Naive B cell (primary cell): ENCODE measurements around the gene PDCL3. TPM values are rescaled to one million over a fixed set of nuclear protein-coding genes. Genes with fewer than 3 reads are reported as not detected.

ENCODE experiments used
- ATAC-seq, 2 donors: fragments of 150-1000 bp; cut with Tn5 transposase; 2 replicates each; pipeline ENCODE4 v1.10.0; 2021; ENCODE audit warnings: low read depth in 2 of 2, mild to moderate bottlenecking in 2 of 2, moderate library complexity in 2 of 2
- DNase-seq: peaks from one replicate; pipeline ENCODE4 v3.0.0; 2022
- H3K27ac Mint-ChIP-seq, 6 donors: one replicate each; pipeline ENCODE4 v1.8.0; 2020 to 2022; ENCODE audit warnings: mild to moderate bottlenecking in 6 of 6, mixed read lengths in 6 of 6, moderate library complexity in 5 of 6, inconsistent platforms in 2 of 6
- H3K27me3 Mint-ChIP-seq, 3 donors: one replicate each; pipeline ENCODE4 v1.8.0; 2021 to 2022; ENCODE audit warnings: mixed read lengths in 3 of 3, mild to moderate bottlenecking in 1 of 3
- H3K36me3 Mint-ChIP-seq, 2 donors: one replicate each; pipeline ENCODE4 v1.8.0; 2020 to 2022; ENCODE audit warnings: mixed read lengths in 2 of 2, inconsistent platforms in 1 of 2, mild to moderate bottlenecking in 1 of 2
- H3K4me1 Mint-ChIP-seq, 3 donors: one replicate each; pipeline ENCODE4 v1.8.0; 2020 to 2022; ENCODE audit warnings: mixed read lengths in 3 of 3, inconsistent platforms in 1 of 3, mild to moderate bottlenecking in 1 of 3, moderate library complexity in 1 of 3
- H3K4me3 Mint-ChIP-seq, 8 donors: one replicate each; pipeline ENCODE4 v1.8.0; 2020 to 2022; ENCODE audit warnings: mild to moderate bottlenecking in 8 of 8, mixed read lengths in 8 of 8, moderate library complexity in 8 of 8, inconsistent platforms in 2 of 8
- H3K9me3 Mint-ChIP-seq, 7 donors: one replicate each; pipeline ENCODE4 v1.8.0; 2020 to 2022; ENCODE audit warnings: mixed read lengths in 7 of 7, mild to moderate bottlenecking in 5 of 7, inconsistent platforms in 2 of 7, moderate library complexity in 1 of 7
- polyA plus RNA-seq, 6 donors: library from polyadenylated mRNA; unstranded; fragments of 300-500 nt; fragmentation: Illumina TruSeq; gene quantifications; one replicate each; pipeline ENCODE4 v1.2.3, GENCODE V29; 2021; ENCODE audit warnings: low read depth in 6 of 6

PDCL3 gene
- polyA plus RNA-seq, 6 donors from 2014 or later, result 32.7 to 45.4 (median 39.9) TPM

GRCh38 chr2:100577777-100578176, 15.0 kb downstream of the PDCL3 start:
- Mint-ChIP-seq H3K9me3 (no peaks in the 10 kb centered on the region), H3K4me3 (no peak overlapping the region)

DNA sequence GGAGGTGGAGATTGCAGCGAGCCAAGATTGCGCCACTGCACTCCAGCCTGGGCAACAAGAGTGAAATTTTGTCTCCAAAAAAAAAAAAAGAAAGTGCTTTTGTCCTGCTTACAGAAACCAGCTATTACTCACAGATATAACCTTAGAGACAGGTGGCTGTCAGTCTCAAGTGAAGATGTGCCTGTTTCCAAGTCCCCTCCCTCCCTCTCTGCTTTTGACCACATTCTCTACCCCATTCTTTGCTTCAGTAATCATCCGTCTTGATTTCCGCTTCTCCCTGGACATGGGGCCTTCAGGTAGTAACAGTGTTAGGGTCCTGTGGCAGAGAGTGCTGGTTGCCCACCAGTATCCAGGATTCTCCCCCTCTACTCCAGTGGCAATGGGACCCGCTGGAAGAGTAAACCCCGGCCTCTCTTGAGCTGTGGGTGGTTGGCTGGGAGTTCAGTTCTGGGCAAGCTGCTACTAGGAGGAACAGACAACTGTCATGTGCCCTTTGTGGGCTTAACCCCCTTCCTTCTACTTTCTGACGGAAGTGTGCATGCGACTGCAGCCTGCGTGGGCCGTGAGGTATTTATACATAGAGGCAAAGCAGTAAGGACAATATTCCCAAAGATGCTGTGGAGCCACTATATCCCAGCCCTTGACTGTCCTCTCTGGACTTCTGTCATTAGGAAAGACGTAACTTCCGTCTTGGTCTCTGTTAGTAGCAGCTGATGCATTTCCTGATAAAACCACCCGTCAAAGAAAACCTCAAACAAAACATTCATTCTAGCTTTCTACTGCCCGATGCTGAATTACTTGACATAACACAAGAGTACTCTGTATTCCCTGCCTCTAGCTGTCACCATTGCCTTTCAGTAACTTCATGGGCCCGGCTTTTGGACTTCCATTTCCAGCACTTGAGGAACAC, 17.8 kb downstream of the PDCL3 start:
- Mint-ChIP-seq H3K27ac (peak overlapping the region; percentile 93 to 99 (median 98)), H3K9me3 (peaks cover 0 to 6% (median 3%) of the 10 kb centered on the region in 7 donors), H3K4me3 (peak overlapping the region; percentile 11 to 90 (median 78)), H3K36me3 (peaks cover 0 to 1% of the 10 kb centered on the region in 2 donors), H3K4me1 (peaks cover 12 to 26% (median 16%) of the 10 kb centered on the region in 3 donors), H3K27me3 (peaks cover 0 to 4% (median 0%) of the 10 kb centered on the region in 3 donors)
- ATAC-seq (peak; percentile 85 to 89), DNase-seq (peak; percentile 74)

More at GRCh38 chr2:100577777-100578176, 15.0 kb downstream of the PDCL3 start:
- no peak for DNase-seq
- H3K27me3 Mint-ChIP-seq, result no peaks in the 10 kb centered on the region
- ATAC-seq, result no peak
- peak overlapping the region in 1 of 6 donors; percentile 44 for H3K27ac Mint-ChIP-seq
- peaks cover 0 to 5% of the 10 kb centered on the region in 2 donors for H3K36me3 Mint-ChIP-seq
- peaks cover 12 to 26% (median 16%) of the 10 kb centered on the region in 3 donors for H3K4me1 Mint-ChIP-seq

DNA sequence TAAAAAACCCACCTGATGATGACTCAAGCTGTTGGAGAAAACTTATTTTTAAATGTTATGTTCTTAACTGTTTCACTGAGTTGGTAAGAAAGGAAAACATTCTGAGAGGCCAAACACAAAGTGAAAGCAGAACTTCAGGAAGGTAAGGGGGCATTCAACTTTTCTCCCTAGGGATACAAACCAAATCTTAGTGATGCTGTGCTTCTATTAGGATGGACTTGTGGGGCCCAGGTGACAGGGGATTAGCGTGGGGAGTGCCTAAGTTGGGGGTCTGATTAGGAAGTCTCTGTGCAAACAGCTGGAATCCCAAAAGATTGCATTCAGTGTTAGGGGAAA, 18.5 kb downstream of the PDCL3 start:
- peak overlapping the region; percentile 93 to 99 (median 98) for H3K27ac Mint-ChIP-seq
- no peaks in the 10 kb centered on the region for H3K36me3 Mint-ChIP-seq
- peak; percentile 16 to 20 for ATAC-seq
- peaks cover 0 to 10% (median 3%) of the 10 kb centered on the region in 3 donors for H3K27me3 Mint-ChIP-seq
- peak overlapping the region; percentile 7 to 90 (median 64) for H3K4me3 Mint-ChIP-seq
- DNase-seq, result no peak
- H3K9me3 Mint-ChIP-seq, result peaks cover 0 to 11% (median 6%) of the 10 kb centered on the region in 7 donors
- peaks cover 12 to 26% (median 16%) of the 10 kb centered on the region in 3 donors for H3K4me1 Mint-ChIP-seq

GRCh38 chr2:100584816-100585215, 22.0 kb downstream of the PDCL3 start:
- Mint-ChIP-seq H3K9me3 (peaks cover 0 to 11% (median 7%) of the 10 kb centered on the region in 7 donors), H3K4me3 (no peak overlapping the region), H3K36me3 (no peaks in the 10 kb centered on the region), H3K27ac (no peak overlapping the region), H3K4me1 (peaks cover 12 to 18% (median 16%) of the 10 kb centered on the region in 3 donors), H3K27me3 (peaks cover 4 to 14% (median 14%) of the 10 kb centered on the region in 3 donors)
- DNase-seq (no peak), ATAC-seq (no peak)

DNA sequence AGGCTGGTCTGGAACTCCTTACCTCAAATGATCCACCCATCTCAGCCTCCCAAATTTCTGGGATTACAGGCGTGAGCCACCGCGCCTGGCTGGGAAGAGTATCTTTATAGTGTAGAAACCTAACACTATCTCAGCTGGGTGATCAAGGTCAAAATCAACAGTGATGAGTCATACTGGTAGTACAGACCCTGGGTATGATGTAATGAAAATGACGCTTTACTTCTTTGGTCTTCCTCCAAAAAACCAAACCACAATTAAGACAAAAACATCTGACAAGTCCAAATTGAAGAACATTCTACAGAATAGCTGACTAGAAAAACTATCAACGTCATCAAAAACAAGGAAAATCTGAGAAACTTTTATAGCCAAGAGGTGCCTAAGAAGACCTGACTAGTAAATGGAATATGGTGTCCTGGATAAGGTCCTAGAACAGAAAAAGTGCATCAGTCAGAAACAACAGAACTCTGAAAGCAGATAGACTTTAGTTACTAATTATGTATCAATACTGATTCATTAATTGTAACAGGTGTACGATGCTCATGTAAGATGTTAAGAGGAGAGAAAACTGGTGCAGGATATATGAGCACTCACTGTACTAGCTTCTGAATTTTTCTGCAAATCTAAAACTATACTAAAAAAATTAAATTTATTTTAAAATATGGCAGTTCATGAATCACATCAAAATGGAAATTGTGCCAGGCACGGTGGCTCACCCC, 25.4 kb downstream of the PDCL3 start:
- H3K4me1 Mint-ChIP-seq, result no peaks in the 10 kb centered on the region
- no peaks in the 10 kb centered on the region for H3K36me3 Mint-ChIP-seq
- H3K27me3 Mint-ChIP-seq, result peaks cover 4 to 14% (median 14%) of the 10 kb centered on the region in 3 donors
- no peak overlapping the region for H3K4me3 Mint-ChIP-seq
- H3K9me3 Mint-ChIP-seq, result peaks cover 0 to 11% (median 7%) of the 10 kb centered on the region in 7 donors
- DNase-seq, result no peak
- H3K27ac Mint-ChIP-seq, result no peak overlapping the region
- ATAC-seq, result peak in 1 of 2 donors; percentile 43

DNA sequence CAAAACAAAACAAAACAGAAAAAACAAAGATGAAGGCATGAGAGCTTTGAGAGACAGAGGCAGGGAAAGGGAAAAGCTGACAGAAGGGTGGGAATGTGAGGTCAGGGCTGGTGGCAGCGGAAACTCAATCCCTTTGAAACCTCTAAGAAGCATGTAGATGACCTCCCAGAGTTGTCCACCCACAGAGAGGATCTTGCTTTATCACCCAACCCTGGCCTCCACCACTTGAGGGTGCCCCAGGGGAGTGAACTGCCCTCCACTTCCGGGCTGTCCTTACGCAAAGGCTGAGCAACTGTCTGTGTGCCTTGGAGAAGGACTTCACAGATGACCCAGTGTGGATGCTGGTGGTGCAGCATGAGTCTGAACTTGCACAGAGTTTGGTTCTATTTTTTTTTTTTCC, 26.7 kb downstream of the PDCL3 start:
- no peak overlapping the region for H3K4me3 Mint-ChIP-seq
- H3K9me3 Mint-ChIP-seq, result peaks cover 0 to 11% (median 7%) of the 10 kb centered on the region in 7 donors
- DNase-seq (no peak), ATAC-seq (no peak)
- no peak overlapping the region for H3K27ac Mint-ChIP-seq
- H3K36me3 Mint-ChIP-seq, result no peaks in the 10 kb centered on the region
- H3K4me1 Mint-ChIP-seq, result no peaks in the 10 kb centered on the region
- peaks cover 4 to 14% (median 14%) of the 10 kb centered on the region in 3 donors for H3K27me3 Mint-ChIP-seq

GRCh38 chr2:100592226-100592625, 29.4 kb downstream of the PDCL3 start:
- Mint-ChIP-seq H3K36me3 (no peaks in the 10 kb centered on the region), H3K4me1 (peaks cover 0 to 4% (median 4%) of the 10 kb centered on the region in 3 donors), H3K9me3 (no peaks in the 10 kb centered on the region), H3K27me3 (peaks cover 0 to 8% (median 0%) of the 10 kb centered on the region in 3 donors), H3K4me3 (no peak overlapping the region), H3K27ac (no peak overlapping the region)
- ATAC-seq (no peak), DNase-seq (no peak)

DNA sequence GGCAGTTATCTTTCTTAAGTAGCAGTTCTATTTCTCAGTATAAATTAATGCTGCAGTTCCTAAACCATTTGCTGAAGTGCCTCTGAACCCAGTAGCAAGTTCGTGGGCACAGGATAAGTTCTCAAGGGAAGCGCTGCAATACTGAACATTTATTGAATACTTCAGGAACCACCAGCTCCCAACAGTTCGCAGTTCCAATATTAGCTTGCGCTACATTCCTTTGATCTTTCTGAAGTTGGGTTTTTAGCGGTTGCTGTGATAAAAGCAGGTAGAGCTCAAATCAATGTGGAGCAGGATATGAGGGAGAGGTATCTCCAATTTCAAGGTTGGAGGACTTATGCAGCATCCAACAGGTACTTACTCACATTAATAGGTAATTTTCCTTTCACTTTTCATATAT, 33.7 kb downstream of the PDCL3 start:
- H3K9me3 Mint-ChIP-seq, result no peaks in the 10 kb centered on the region
- H3K36me3 Mint-ChIP-seq, result no peaks in the 10 kb centered on the region
- no peak for ATAC-seq
- H3K4me3 Mint-ChIP-seq, result no peak overlapping the region
- peaks cover 0 to 4% (median 4%) of the 10 kb centered on the region in 3 donors for H3K4me1 Mint-ChIP-seq
- no peak for DNase-seq
- H3K27me3 Mint-ChIP-seq, result peaks cover 0 to 22% (median 7%) of the 10 kb centered on the region in 3 donors
- no peak overlapping the region for H3K27ac Mint-ChIP-seq

GRCh38 chr2:100599566-100599965, 36.8 kb downstream of the PDCL3 start:
- H3K27me3 Mint-ChIP-seq, result peaks cover 0 to 32% (median 7%) of the 10 kb centered on the region in 3 donors
- no peak overlapping the region for H3K4me3 Mint-ChIP-seq
- DNase-seq, result no peak
- H3K9me3 Mint-ChIP-seq, result no peaks in the 10 kb centered on the region
- H3K27ac Mint-ChIP-seq, result no peak overlapping the region
- ATAC-seq, result no peak
- H3K36me3 Mint-ChIP-seq, result no peaks in the 10 kb centered on the region
- peaks cover 0 to 4% (median 4%) of the 10 kb centered on the region in 3 donors for H3K4me1 Mint-ChIP-seq

GRCh38 chr2:100601661-100602060, 38.9 kb downstream of the PDCL3 start:
- DNase-seq (no peak), ATAC-seq (no peak)
- no peaks in the 10 kb centered on the region for H3K9me3 Mint-ChIP-seq
- peaks cover 1 to 35% (median 8%) of the 10 kb centered on the region in 3 donors for H3K27me3 Mint-ChIP-seq
- H3K27ac Mint-ChIP-seq, result no peak overlapping the region
- H3K4me1 Mint-ChIP-seq, result no peaks in the 10 kb centered on the region
- H3K36me3 Mint-ChIP-seq, result no peaks in the 10 kb centered on the region
- H3K4me3 Mint-ChIP-seq, result no peak overlapping the region

DNA sequence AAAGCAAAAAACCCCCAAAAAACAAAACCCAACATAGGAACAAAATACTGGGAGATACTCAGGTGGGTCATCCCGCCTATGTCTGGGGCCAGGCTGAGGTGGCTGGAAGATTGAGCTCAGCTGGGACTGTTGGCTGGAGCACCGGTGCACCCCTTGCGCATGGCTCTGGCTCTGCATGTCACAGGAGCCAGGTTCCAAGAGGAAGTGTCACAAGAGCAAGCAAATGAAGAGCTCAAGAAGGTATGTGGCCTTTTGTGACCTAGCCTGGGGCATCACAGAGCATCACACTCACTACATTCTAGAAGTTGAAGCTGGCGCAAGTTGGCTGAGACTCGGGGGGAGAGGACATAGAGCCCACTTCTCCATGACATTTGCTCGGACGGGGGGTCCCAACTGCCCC, 40.6 kb downstream of the PDCL3 start:
- peaks cover 6 to 35% (median 14%) of the 10 kb centered on the region in 3 donors for H3K27me3 Mint-ChIP-seq
- H3K4me3 Mint-ChIP-seq, result no peak overlapping the region
- H3K36me3 Mint-ChIP-seq, result no peaks in the 10 kb centered on the region
- ATAC-seq, result no peak
- no peaks in the 10 kb centered on the region for H3K9me3 Mint-ChIP-seq
- H3K4me1 Mint-ChIP-seq, result peaks cover 0 to 5% (median 0%) of the 10 kb centered on the region in 3 donors
- H3K27ac Mint-ChIP-seq, result no peak overlapping the region
- no peak for DNase-seq

DNA sequence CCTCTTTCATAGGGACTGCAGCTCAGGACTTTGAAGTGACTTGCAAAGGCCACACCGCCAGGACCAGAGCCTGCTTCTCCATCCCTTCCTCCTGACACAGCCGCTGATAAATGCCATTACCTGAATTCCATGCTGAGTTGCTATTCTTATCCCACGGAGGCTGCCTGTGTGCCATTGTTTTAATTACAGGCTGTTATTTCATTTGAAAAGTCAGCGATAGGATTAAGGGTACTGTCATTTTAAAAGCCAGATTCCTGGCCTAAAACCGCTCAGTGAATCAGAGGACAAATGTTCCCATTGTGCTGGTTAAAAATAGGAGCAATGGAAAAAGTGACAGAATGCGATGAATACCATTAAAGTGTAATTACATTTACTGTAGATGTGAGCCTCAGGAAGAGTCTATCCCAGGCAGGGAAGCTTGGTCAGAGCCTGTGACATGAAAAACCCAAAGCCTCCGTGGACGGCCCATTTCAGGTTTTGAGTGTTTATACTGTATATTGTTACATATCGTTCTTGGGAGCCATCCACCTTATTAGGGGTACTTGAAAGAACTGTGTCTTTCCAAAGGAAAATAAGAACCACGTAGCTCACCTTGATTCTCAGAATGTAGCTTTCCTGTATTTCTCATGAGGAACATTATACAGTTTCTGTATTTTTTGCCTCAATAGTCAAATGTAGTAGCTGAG, 41.3 kb downstream of the PDCL3 start:
- H3K27me3 Mint-ChIP-seq, result peaks cover 6 to 28% (median 14%) of the 10 kb centered on the region in 3 donors

DNA sequence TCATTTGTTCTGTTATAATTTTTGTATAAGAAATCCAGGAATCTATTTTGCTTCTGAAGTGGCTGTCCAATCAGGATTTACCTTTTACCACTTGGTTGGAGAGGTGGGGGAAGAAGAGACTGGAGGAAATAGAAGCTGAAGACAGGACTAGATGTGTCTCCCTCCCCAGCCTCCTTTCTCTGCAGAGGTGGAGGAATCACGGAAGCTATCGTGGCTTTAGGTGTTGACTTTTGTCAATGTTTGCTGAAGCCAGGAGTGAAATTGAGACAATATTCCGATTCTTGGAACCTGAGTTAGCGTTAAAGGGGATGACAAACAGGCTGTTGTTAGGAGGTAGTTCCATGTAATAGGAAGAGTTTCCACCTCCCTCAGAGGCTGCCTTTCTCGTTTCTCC, 43.5 kb downstream of the PDCL3 start:
- Mint-ChIP-seq H3K9me3 (no peaks in the 10 kb centered on the region), H3K36me3 (no peaks in the 10 kb centered on the region), H3K4me3 (no peak overlapping the region), H3K27me3 (peaks cover 7 to 29% (median 11%) of the 10 kb centered on the region in 3 donors), H3K4me1 (peaks cover 0 to 5% (median 0%) of the 10 kb centered on the region in 3 donors), H3K27ac (no peak overlapping the region)
- ATAC-seq (no peak), DNase-seq (no peak)

More for the DNA sequence above, 41.3 kb downstream of the PDCL3 start:
- no peaks in the 10 kb centered on the region for H3K36me3 Mint-ChIP-seq
- ATAC-seq (no peak), DNase-seq (no peak)
- H3K4me3 Mint-ChIP-seq, result no peak overlapping the region
- H3K27ac Mint-ChIP-seq, result no peak overlapping the region
- H3K4me1 Mint-ChIP-seq, result peaks cover 0 to 5% (median 0%) of the 10 kb centered on the region in 3 donors
- no peaks in the 10 kb centered on the region for H3K9me3 Mint-ChIP-seq
